Endothelial cell of umbilical vein (primary cell): ENCODE data around the gene LRRC8E.

Experiments used
- EZH2 ChIP-seq: IDR thresholded peaks from 2 replicates; pipeline ENCODE4 v1.6.1; 2012; ENCODE audit warnings: borderline replicate concordance, low read depth, mild to moderate bottlenecking, moderate library complexity, low read length, inconsistent platforms; ENCODE audit not compliant: severe bottlenecking
- FOS ChIP-seq: IDR thresholded peaks from 2 replicates; pipeline ENCODE4 v1.6.1; 2011; ENCODE audit warnings: mild to moderate bottlenecking, low read length, moderate library complexity, borderline replicate concordance; ENCODE audit not compliant: insufficient read depth
- POLR2A ChIP-seq: IDR thresholded peaks from 2 replicates; pipeline ENCODE4 v1.6.1; 2012; ENCODE audit warnings: low read depth, mild to moderate bottlenecking, control low read depth, low read length
- POLR2AphosphoS5 ChIP-seq: IDR thresholded peaks from 2 replicates; pipeline ENCODE4 v1.6.1; 2012; ENCODE audit warnings: low read depth, mild to moderate bottlenecking, control low read depth, low read length, moderate library complexity; ENCODE audit not compliant: insufficient read depth
- TF ChIP-seq, protein P1 (sequence below), 2 donors: IDR thresholded peaks; 1 replicate in 1 of 2; 2 replicates in 1 of 2; pipeline ENCODE4 v1.5.1; 2011; ENCODE audit warnings: low read length in 2 of 2, mild to moderate bottlenecking in 2 of 2, moderate library complexity in 2 of 2, control low read depth in 1 of 2, inconsistent platforms in 1 of 2, low read depth in 1 of 2; ENCODE audit not compliant: insufficient read depth in 1 of 2; ENCODE audit errors: extremely low read depth in 1 of 2

DNA sequence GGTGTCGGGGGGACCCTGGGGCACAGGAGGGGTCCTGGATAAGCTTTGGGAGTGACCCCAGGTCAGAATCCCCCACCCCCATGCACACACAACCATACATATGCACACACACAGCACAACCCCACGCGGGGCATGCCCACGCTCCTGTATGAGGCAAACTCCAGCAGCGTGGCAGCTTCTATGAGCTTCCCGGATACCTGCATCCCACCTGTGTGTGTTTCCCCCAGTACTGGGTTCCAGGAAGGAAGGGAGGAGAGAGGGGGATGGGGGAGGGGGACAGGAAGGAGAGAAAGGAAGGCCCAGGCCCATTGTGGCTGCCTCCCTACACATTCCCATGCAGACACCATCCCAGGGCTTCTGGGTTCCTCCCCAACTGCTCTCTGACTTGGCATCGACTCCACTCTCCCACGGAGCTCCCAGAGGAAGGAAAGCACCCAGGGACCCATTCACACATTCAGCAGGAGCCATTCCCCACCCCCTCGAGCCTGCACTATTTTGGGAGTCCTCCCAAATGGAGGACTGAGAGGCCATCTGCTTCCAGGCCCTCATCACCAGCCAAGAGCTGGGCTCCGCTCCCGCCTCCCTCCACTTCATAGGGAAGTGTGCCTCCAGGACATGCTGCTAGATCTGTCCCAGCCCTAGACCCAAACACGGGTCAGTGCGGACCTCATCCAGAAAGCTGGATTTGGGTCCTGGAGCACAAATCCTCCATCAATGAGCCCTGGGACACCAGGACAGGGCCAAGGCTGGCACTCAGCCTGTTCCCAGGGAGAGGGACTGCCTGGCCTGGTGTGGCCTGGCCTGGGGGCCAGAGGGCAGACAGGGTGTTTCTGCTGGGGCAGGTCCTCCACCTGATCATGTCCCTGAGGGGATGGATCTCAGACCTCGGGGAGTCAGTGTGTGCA is 27.3 kb upstream of the LRRC8E start:
- TF ChIP-seq, protein P1, sequence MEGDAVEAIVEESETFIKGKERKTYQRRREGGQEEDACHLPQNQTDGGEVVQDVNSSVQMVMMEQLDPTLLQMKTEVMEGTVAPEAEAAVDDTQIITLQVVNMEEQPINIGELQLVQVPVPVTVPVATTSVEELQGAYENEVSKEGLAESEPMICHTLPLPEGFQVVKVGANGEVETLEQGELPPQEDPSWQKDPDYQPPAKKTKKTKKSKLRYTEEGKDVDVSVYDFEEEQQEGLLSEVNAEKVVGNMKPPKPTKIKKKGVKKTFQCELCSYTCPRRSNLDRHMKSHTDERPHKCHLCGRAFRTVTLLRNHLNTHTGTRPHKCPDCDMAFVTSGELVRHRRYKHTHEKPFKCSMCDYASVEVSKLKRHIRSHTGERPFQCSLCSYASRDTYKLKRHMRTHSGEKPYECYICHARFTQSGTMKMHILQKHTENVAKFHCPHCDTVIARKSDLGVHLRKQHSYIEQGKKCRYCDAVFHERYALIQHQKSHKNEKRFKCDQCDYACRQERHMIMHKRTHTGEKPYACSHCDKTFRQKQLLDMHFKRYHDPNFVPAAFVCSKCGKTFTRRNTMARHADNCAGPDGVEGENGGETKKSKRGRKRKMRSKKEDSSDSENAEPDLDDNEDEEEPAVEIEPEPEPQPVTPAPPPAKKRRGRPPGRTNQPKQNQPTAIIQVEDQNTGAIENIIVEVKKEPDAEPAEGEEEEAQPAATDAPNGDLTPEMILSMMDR (IDR thresholded peaks at IDR 0.05; ENCODE audit: extremely low read depth in 1 of 2, insufficient read depth in 1 of 2, low read depth in 1 of 2, low read length in 2 of 2): no peak
- TF ChIP-seq EZH2 (no peak), POLR2A (no peak), POLR2AphosphoS5 (no peak), FOS (no peak)
